Measurements from ENCODE around the gene LIG1.

Gene LIG1

DNA sequence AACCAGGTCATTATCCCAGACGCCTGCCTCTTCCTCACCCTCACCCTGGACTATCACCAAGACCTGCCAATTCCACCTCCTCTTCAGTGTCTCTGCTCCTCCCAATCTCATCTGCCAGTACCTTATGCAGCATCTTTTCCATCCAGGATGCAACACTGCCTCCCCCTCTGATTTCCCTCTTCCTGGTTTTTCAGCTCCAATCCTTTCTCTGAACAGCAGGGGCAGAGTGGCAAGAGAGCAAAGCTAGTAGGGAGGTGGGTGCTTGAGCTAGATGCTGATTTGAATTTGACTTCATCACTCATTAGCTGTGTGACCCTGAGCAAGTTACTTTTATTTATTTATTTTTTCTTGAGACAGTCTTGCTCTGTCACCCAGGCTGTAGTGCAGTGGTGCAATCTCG is 100.7 kb downstream of the LIG1 start:
- H3K36me3 ChIP-seq (ENCODE audit: insufficient read depth, low read length) = no peaks in the 10 kb centered on the region
- H3K9ac ChIP-seq (ENCODE audit: insufficient read length) = no peak overlapping the region
- no peak for DNase-seq (ENCODE audit: low read depth, low spot score)
- no peak overlapping the region for H3K27ac ChIP-seq
- no peak overlapping the region for H3K4me3 ChIP-seq
- H3K9me3 ChIP-seq (ENCODE audit: low read depth, low read length) = no peaks in the 10 kb centered on the region
- TF ChIP-seq EZH2 (IDR thresholded peaks at IDR 0.05) (no peak), POLR2AphosphoS5 (IDR thresholded peaks at IDR 0.05; ENCODE audit: borderline replicate concordance, low read depth, low read length) (no peak), FOXP2 (optimal IDR thresholded peaks at IDR 0.05; ENCODE audit: control extremely low read depth, extremely low read length, insufficient read depth) (no peak)
